ENCODE measurements around the gene MUC5AC. TPM values are rescaled to one million over a fixed set of nuclear protein-coding genes. Genes with fewer than 3 reads are reported as not detected.

The MUC5AC gene
- total and polyA plus RNA-seq, 2 donors (not counting 1 experiment from before 2014, with no cell fraction given): not detected

- Histone ChIP-seq H3K27me3 (ENCODE audit: control insufficient read depth, insufficient read depth, low read length) (no peaks in the 10 kb centered on the region), H3K9ac (ENCODE audit: insufficient read depth, low read length) (no peak overlapping the region), H3K4me1 (ENCODE audit: control insufficient read depth, extremely low read depth, insufficient read depth, low read length) (no peaks in the 10 kb centered on the region), H3K4me3 (replicated peaks in 1 of 4; ENCODE audit: control extremely low read depth in 1 of 4, insufficient read depth in 1 of 4, low read depth in 3 of 4, low read length in 4 of 4) (no peak overlapping the region), H2AFZ (ENCODE audit: low read length) (no peak overlapping the region), H3K9me3 (ENCODE audit: control insufficient read depth, insufficient read depth, low read depth, low read length) (no peaks in the 10 kb centered on the region), H3K27ac (ENCODE audit: insufficient read depth, low read length) (no peak overlapping the region), H3K79me2 (ENCODE audit: control insufficient read depth, insufficient read depth, low read length) (no peaks in the 10 kb centered on the region), H3K4me2 (ENCODE audit: extremely low read depth, insufficient read depth, low read length) (no peak overlapping the region), H3K36me3 (ENCODE audit: control insufficient read depth, insufficient read depth, low read length) (no peaks in the 10 kb centered on the region), H4K20me1 (ENCODE audit: control insufficient read depth, extremely low read depth, insufficient read depth, low read length) (no peaks in the 10 kb centered on the region)
- TF ChIP-seq, protein P1, sequence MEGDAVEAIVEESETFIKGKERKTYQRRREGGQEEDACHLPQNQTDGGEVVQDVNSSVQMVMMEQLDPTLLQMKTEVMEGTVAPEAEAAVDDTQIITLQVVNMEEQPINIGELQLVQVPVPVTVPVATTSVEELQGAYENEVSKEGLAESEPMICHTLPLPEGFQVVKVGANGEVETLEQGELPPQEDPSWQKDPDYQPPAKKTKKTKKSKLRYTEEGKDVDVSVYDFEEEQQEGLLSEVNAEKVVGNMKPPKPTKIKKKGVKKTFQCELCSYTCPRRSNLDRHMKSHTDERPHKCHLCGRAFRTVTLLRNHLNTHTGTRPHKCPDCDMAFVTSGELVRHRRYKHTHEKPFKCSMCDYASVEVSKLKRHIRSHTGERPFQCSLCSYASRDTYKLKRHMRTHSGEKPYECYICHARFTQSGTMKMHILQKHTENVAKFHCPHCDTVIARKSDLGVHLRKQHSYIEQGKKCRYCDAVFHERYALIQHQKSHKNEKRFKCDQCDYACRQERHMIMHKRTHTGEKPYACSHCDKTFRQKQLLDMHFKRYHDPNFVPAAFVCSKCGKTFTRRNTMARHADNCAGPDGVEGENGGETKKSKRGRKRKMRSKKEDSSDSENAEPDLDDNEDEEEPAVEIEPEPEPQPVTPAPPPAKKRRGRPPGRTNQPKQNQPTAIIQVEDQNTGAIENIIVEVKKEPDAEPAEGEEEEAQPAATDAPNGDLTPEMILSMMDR (conservative IDR thresholded peaks at IDR 0.05 in 1 of 2, IDR thresholded peaks at IDR 0.05 in 1 of 2; ENCODE audit: low read depth in 1 of 2, low read length in 2 of 2): no peak
- no peak for TF ChIP-seq EZH2 (IDR thresholded peaks at IDR 0.05; ENCODE audit: low read length, missing control alignments)
- DNase-seq (ENCODE audit: low read depth in 2 of 2): no peak
These were observed 68.7 kb downstream of the MUC5AC start for GRCh38 chr11:1226226-1226985.

DNA sequence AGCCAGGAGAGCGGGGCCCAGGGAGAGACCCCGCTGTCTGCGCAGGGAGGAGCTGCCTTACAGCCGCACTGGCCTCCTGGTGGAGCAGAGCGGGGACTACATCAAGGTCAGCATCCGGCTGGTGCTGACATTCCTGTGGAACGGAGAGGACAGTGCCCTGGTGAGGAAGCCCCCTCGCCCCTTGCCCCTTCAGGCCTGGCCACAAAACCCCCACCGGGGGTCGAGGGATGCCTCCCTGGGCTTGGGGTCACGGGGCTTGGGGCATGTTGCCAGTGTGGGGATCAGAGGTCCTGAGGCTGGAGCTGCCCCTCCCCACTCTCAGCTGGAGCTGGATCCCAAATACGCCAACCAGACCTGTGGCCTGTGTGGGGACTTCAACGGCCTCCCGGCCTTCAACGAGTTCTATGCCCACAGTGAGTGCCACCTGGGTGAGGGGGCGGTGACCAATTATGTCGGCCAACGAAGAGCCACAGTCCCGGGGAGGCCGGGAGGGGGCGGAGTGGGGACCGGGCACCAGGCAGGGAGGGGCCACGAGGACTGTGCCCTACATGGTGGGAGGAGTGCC lies 69.3 kb downstream of the MUC5AC start:
- no peaks in the 10 kb centered on the region for H3K27me3 ChIP-seq (ENCODE audit: control insufficient read depth, insufficient read depth, low read length)
- H2AFZ ChIP-seq (ENCODE audit: low read length): no peak overlapping the region
- no peak overlapping the region for H3K9ac ChIP-seq (ENCODE audit: insufficient read depth, low read length)
- DNase-seq (ENCODE audit: low read depth in 2 of 2): no peak
- H4K20me1 ChIP-seq (ENCODE audit: control insufficient read depth, extremely low read depth, insufficient read depth, low read length): no peaks in the 10 kb centered on the region
- H3K4me3 ChIP-seq (replicated peaks in 1 of 4; ENCODE audit: control extremely low read depth in 1 of 4, insufficient read depth in 1 of 4, low read depth in 3 of 4, low read length in 4 of 4): no peak overlapping the region
- no peaks in the 10 kb centered on the region for H3K79me2 ChIP-seq (ENCODE audit: control insufficient read depth, insufficient read depth, low read length)
- H3K9me3 ChIP-seq (ENCODE audit: control insufficient read depth, insufficient read depth, low read depth, low read length): no peaks in the 10 kb centered on the region
- no peak overlapping the region for H3K4me2 ChIP-seq (ENCODE audit: extremely low read depth, insufficient read depth, low read length)
- H3K27ac ChIP-seq (ENCODE audit: insufficient read depth, low read length): no peak overlapping the region
- no peaks in the 10 kb centered on the region for H3K36me3 ChIP-seq (ENCODE audit: control insufficient read depth, insufficient read depth, low read length)
- no peaks in the 10 kb centered on the region for H3K4me1 ChIP-seq (ENCODE audit: control insufficient read depth, extremely low read depth, insufficient read depth, low read length)
- TF ChIP-seq EZH2 (IDR thresholded peaks at IDR 0.05; ENCODE audit: low read length, missing control alignments): no peak
- TF ChIP-seq, protein P1 (conservative IDR thresholded peaks at IDR 0.05 in 1 of 2, IDR thresholded peaks at IDR 0.05 in 1 of 2; ENCODE audit: low read depth in 1 of 2, low read length in 2 of 2): peak in 1 of 2 donors; percentile 14

DNA sequence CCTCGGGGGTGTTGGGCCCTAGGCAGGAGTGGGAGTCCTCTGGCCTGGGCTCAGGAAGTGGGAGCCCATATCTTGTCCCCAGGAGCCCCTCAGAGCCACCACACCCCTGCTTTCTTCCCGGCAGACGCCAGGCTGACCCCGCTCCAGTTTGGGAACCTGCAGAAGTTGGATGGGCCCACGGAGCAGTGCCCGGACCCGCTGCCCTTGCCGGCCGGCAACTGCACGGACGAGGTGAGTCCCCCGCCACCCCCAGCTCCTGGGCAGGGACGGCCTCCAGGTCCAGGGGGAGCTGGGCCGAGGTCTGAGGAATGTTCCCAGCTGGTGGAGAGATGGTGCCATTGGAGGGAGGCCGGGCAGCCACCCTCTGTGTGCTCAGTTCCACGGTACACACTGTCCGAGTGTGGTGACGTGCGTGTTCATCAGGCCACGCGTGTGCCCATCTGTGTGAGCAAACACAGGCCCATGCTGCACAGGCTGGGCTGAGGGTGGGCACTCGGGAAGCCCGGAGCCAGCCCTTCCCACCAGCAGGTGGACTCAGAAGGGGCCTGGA lies 69.9 kb downstream of the MUC5AC start:
- Histone ChIP-seq H3K9ac (ENCODE audit: insufficient read depth, low read length) (no peak overlapping the region), H3K4me3 (replicated peaks in 1 of 4; ENCODE audit: control extremely low read depth in 1 of 4, insufficient read depth in 1 of 4, low read depth in 3 of 4, low read length in 4 of 4) (no peak overlapping the region), H3K9me3 (ENCODE audit: control insufficient read depth, insufficient read depth, low read depth, low read length) (no peaks in the 10 kb centered on the region), H3K27me3 (ENCODE audit: control insufficient read depth, insufficient read depth, low read length) (no peaks in the 10 kb centered on the region), H3K4me2 (ENCODE audit: extremely low read depth, insufficient read depth, low read length) (no peak overlapping the region), H2AFZ (ENCODE audit: low read length) (no peak overlapping the region), H3K27ac (ENCODE audit: insufficient read depth, low read length) (no peak overlapping the region), H3K36me3 (ENCODE audit: control insufficient read depth, insufficient read depth, low read length) (no peaks in the 10 kb centered on the region), H3K79me2 (ENCODE audit: control insufficient read depth, insufficient read depth, low read length) (no peaks in the 10 kb centered on the region), H3K4me1 (ENCODE audit: control insufficient read depth, extremely low read depth, insufficient read depth, low read length) (no peaks in the 10 kb centered on the region), H4K20me1 (ENCODE audit: control insufficient read depth, extremely low read depth, insufficient read depth, low read length) (no peaks in the 10 kb centered on the region)
- TF ChIP-seq, protein P1 (conservative IDR thresholded peaks at IDR 0.05 in 1 of 2, IDR thresholded peaks at IDR 0.05 in 1 of 2; ENCODE audit: low read depth in 1 of 2, low read length in 2 of 2): no peak
- TF ChIP-seq EZH2 (IDR thresholded peaks at IDR 0.05; ENCODE audit: low read length, missing control alignments): no peak
- no peak for DNase-seq (ENCODE audit: low read depth in 2 of 2)
